ENCODE data around the gene RILPL2. TPM values are rescaled to one million over a fixed set of nuclear protein-coding genes. Genes with fewer than 3 reads are reported as not detected.

The RILPL2 gene
- total and polyA plus RNA-seq, 2 of the 13 experiments (the other 11 are each of a cell fraction or from before 2014, with no cell fraction given): 2.7 to 8.1 TPM

DNA sequence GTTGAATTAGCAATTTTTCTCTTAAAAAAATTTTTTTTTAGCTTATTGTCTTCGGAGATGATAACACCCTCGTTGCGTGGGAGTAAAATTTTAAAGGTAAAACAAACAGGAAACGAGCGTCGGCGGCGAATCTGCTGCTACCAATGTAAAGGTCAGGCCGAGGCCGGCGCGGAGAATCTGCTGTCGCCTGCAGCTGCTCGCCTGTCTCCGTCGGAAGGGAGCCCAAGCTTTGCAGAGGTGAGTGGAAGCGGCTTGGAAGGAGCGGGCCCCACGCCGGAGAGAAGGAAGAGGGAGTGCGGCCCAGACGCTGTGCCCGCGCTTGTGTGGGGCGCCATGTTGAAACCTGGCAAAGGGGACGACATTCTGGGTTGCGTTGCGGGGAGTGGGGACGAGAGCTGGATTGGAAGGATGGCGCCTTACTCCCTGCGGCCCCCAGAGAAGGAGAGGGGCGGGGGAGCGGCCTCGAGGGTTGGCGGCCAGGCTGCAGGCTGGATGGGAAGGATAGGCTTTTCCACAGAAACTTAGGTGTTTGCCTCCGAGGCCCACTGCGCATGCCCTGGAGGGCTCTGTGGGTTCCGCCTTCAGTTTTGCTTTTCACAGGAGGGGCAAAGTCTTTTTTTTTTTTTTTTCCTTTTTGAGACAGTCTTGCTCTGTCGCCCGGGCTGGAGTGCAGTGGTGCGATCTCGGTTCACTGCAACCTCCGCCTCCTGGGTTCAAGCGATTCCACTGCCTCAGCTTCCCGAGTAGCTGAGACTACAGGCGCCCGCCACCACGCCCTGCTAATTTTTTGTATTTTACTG, 21.7 kb upstream of the RILPL2 start, which contains the start of gene SNRNP35 (continued):
- TF ChIP-seq ZNF607 (CRISPR knock-in tag; IDR thresholded peaks at IDR 0.05; ENCODE audit: borderline replicate concordance) (peak; percentile 25; the same call in 1 of the 2 replicates), DMAP1 (CRISPR knock-in tag; IDR thresholded peaks at IDR 0.05) (peak; percentile 92), FLYWCH1 (CRISPR knock-in tag; IDR thresholded peaks at IDR 0.05) (no peak), ZNF282 (IDR thresholded peaks at IDR 0.05; ENCODE audit: partially characterized antibody) (no peak), FOXO1 (CRISPR knock-in tag; IDR thresholded peaks at IDR 0.05) (peak; percentile 28; the same call in 1 of the 2 replicates), BHLHE40 (IDR thresholded peaks at IDR 0.05; ENCODE audit: low read length) (0 out of 2 replicates have a peak, but pooled peaks have one; percentile 22), ATF1 (CRISPR knock-in tag; IDR thresholded peaks at IDR 0.05) (no peak), SUZ12 (IDR thresholded peaks at IDR 0.05; ENCODE audit: low read depth, low read length) (no peak), NR2F6 (IDR thresholded peaks at IDR 0.05) (0 out of 2 replicates have a peak, but pooled peaks have one; percentile 24), NR2F6 (CRISPR knock-in tag; IDR thresholded peaks at IDR 0.05) (no peak), ERF (CRISPR knock-in tag; IDR thresholded peaks at IDR 0.05) (peak; percentile 58), ZNF703 (CRISPR knock-in tag; IDR thresholded peaks at IDR 0.05; ENCODE audit: borderline replicate concordance) (peak; percentile 71; the same call in 1 of the 2 replicates), NAIF1 (CRISPR knock-in tag; IDR thresholded peaks at IDR 0.05; ENCODE audit: borderline replicate concordance) (no peak), ZNF354B (CRISPR knock-in tag; IDR thresholded peaks at IDR 0.05) (no peak), SRSF9 (IDR thresholded peaks at IDR 0.05; ENCODE audit: borderline replicate concordance, insufficient read depth, low read depth, low read length, poor library complexity, severe bottlenecking) (no peak), CAMTA2 (CRISPR knock-in tag; IDR thresholded peaks at IDR 0.05; ENCODE audit: borderline replicate concordance) (no peak), ZNF230 (CRISPR knock-in tag; IDR thresholded peaks at IDR 0.05) (0 out of 2 replicates have a peak, but pooled peaks have one; percentile 61), ZSCAN22 (CRISPR knock-in tag; IDR thresholded peaks at IDR 0.05) (0 out of 2 replicates have a peak, but pooled peaks have one; percentile 24), ZNF451 (CRISPR knock-in tag; IDR thresholded peaks at IDR 0.05) (peak; percentile 74; the same call in 1 of the 2 replicates), PHB2 (IDR thresholded peaks at IDR 0.05; ENCODE audit: partially characterized antibody) (no peak), YEATS4 (CRISPR knock-in tag; IDR thresholded peaks at IDR 0.05; ENCODE audit: borderline replicate concordance) (peak; percentile 93), ZNF619 (CRISPR knock-in tag; IDR thresholded peaks at IDR 0.05) (peak; percentile 59; the same call in 1 of the 2 replicates), EEA1 (CRISPR knock-in tag; IDR thresholded peaks at IDR 0.05; ENCODE audit: borderline replicate concordance) (no peak), HMGA1 (CRISPR knock-in tag; conservative IDR thresholded peaks at IDR 0.05) (no peak), ZNF670 (CRISPR knock-in tag; IDR thresholded peaks at IDR 0.05; ENCODE audit: borderline replicate concordance) (peak; percentile 87; the same call in 1 of the 2 replicates)
- TF ChIP-seq, protein P1, sequence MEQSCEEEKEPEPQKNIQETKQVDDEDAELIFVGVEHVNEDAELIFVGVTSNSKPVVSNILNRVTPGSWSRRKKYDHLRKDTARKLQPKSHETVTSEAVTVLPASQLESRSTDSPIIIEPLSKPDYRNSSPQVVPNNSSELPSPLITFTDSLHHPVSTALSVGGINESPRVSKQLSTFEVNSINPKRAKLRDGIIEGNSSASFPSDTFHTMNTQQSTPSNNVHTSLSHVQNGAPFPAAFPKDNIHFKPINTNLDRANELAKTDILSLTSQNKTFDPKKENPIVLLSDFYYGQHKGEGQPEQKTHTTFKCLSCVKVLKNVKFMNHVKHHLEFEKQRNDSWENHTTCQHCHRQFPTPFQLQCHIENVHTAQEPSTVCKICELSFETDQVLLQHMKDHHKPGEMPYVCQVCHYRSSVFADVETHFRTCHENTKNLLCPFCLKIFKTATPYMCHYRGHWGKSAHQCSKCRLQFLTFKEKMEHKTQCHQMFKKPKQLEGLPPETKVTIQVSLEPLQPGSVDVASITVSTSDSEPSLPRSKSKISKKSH (CRISPR knock-in tag; IDR thresholded peaks at IDR 0.05; ENCODE audit: borderline replicate concordance): peak; percentile 79
- TF ChIP-seq, protein P2, sequence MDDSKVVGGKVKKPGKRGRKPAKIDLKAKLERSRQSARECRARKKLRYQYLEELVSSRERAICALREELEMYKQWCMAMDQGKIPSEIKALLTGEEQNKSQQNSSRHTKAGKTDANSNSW (CRISPR knock-in tag; IDR thresholded peaks at IDR 0.05; ENCODE audit: borderline replicate concordance): no peak
- TF ChIP-seq, protein P3, sequence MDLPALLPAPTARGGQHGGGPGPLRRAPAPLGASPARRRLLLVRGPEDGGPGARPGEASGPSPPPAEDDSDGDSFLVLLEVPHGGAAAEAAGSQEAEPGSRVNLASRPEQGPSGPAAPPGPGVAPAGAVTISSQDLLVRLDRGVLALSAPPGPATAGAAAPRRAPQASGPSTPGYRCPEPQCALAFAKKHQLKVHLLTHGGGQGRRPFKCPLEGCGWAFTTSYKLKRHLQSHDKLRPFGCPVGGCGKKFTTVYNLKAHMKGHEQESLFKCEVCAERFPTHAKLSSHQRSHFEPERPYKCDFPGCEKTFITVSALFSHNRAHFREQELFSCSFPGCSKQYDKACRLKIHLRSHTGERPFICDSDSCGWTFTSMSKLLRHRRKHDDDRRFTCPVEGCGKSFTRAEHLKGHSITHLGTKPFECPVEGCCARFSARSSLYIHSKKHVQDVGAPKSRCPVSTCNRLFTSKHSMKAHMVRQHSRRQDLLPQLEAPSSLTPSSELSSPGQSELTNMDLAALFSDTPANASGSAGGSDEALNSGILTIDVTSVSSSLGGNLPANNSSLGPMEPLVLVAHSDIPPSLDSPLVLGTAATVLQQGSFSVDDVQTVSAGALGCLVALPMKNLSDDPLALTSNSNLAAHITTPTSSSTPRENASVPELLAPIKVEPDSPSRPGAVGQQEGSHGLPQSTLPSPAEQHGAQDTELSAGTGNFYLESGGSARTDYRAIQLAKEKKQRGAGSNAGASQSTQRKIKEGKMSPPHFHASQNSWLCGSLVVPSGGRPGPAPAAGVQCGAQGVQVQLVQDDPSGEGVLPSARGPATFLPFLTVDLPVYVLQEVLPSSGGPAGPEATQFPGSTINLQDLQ (CRISPR knock-in tag; IDR thresholded peaks at IDR 0.05): no peak

All from HepG2 (cell line).